Brain microvascular endothelial cell (primary cell): Measurements from ENCODE around the gene ALDH1A2.
A peak's percentile ranks its signal among the peaks of the same experiment; 100 is the strongest.
"Not testable (repeated sequence)": the region's sequence is repeated elsewhere in the genome, so short reads cannot be mapped to it uniquely, and the experiment has no call there.

ENCODE experiments used
- DNase-seq: peaks from one replicate; pipeline ENCODE4 v3.0.0-alpha.2; 2020
- H3K27ac ChIP-seq: fragments of 250-450 bp; sonication (Bioruptor Pico); 2 replicates; pipeline ENCODE4 v1.5.1; 2020; ENCODE audit warnings: mild to moderate bottlenecking, moderate library complexity
- H3K27me3 ChIP-seq: fragments of 250-450 bp; sonication (Bioruptor Pico); replicated peaks from 2 replicates; pipeline ENCODE4 v1.5.1; 2020; ENCODE audit warnings: mild to moderate bottlenecking
- H3K36me3 ChIP-seq: fragments of 250-450 bp; sonication (Bioruptor Pico); replicated peaks from 2 replicates; pipeline ENCODE4 v1.5.1; 2020; ENCODE audit warnings: mild to moderate bottlenecking
- H3K4me3 ChIP-seq: 2 replicates; pipeline ENCODE4 v1.5.1; 2011; ENCODE audit warnings: low read depth, mild to moderate bottlenecking, control low read depth, low read length, moderate library complexity
- in situ Hi-C: cut with HindIII; loops from 2 replicates; pipeline ENCODE4 v1.10.0; 2017; ENCODE audit warnings: low sequenced_read_pairs, low pct_ligation_motif_present
- TF ChIP-seq, protein P1 (sequence below): IDR thresholded peaks from 2 replicates; pipeline ENCODE4 v1.5.1; 2011; ENCODE audit warnings: low read depth, mild to moderate bottlenecking, moderate library complexity, low read length, control low read depth, inconsistent platforms; ENCODE audit errors: missing control alignments

Gene ALDH1A2

DNA sequence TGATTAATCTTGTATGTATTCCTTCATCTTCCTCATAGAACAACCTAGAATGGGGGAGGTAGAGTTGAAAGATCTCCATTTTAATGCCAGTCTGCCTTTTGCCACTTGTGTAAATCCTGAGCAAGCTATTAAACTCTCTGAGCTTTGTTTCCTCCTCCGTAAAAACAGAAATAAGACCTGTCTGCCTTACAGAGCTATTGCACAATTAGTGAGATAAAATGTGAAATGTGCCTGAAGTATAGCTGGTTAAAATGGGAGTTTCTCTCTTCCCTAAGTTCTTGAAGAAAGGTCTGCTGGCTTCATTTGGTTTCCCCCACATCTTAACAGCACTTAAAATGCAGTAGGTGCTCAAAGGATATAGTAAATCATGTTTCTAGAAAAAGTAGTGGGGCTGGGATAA lies 19.0 kb downstream of the ALDH1A2 start:
- H3K4me3 ChIP-seq = no peak overlapping the region
- no peaks in the 10 kb centered on the region for H3K27me3 ChIP-seq
- no peaks in the 10 kb centered on the region for H3K36me3 ChIP-seq
- no peak for DNase-seq
- in situ Hi-C loops = no loop called here
- TF ChIP-seq, protein P1, sequence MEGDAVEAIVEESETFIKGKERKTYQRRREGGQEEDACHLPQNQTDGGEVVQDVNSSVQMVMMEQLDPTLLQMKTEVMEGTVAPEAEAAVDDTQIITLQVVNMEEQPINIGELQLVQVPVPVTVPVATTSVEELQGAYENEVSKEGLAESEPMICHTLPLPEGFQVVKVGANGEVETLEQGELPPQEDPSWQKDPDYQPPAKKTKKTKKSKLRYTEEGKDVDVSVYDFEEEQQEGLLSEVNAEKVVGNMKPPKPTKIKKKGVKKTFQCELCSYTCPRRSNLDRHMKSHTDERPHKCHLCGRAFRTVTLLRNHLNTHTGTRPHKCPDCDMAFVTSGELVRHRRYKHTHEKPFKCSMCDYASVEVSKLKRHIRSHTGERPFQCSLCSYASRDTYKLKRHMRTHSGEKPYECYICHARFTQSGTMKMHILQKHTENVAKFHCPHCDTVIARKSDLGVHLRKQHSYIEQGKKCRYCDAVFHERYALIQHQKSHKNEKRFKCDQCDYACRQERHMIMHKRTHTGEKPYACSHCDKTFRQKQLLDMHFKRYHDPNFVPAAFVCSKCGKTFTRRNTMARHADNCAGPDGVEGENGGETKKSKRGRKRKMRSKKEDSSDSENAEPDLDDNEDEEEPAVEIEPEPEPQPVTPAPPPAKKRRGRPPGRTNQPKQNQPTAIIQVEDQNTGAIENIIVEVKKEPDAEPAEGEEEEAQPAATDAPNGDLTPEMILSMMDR = no peak
- no peak overlapping the region for H3K27ac ChIP-seq

DNA sequence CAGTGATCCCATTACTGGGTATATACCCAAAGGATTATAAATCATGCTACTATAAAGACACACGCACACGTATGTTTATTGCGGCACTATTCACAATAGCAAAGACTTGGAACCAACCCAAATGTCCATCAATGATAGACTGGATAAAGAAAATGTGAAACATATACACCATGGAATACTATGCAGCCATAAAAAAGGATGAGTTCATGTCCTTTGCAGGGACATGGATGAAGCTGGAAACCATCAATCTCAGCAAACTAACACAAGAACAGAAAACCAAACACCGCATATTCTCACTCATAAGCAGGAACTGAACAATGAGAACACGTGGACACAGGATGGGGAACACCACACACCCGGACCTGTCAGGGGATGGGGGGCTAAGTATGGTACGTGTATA lies 20.1 kb downstream of the ALDH1A2 start:
- DNase-seq, H3K27ac ChIP-seq, H3K36me3 ChIP-seq, H3K4me3 ChIP-seq, H3K27me3 ChIP-seq, in situ Hi-C loops: not testable (repeated sequence)

DNA sequence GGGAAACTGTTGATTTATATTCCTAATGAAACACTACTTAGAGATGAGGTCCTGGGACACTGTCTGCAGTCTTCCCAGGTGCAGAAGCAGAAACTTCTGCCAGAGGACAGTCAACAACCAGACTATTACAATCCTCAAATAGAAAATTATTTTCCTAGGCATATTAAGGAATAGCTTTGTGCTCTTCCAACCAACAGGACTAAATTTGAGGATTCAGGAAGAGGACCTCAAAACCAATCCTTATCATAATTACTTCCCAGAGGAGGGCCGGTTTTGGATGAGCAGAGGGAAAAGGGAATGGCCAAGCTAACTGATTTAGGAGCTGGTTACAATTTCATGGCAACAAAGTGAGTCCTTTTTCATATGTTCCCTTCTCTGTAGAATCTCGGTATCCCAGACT lies 21.0 kb downstream of the ALDH1A2 start:
- TF ChIP-seq, protein P1 = no peak
- DNase-seq = no peak
- in situ Hi-C loops = no loop called here
- Histone ChIP-seq H3K27ac (no peak overlapping the region), H3K4me3 (no peak overlapping the region), H3K36me3 (no peaks in the 10 kb centered on the region), H3K27me3 (no peaks in the 10 kb centered on the region)

DNA sequence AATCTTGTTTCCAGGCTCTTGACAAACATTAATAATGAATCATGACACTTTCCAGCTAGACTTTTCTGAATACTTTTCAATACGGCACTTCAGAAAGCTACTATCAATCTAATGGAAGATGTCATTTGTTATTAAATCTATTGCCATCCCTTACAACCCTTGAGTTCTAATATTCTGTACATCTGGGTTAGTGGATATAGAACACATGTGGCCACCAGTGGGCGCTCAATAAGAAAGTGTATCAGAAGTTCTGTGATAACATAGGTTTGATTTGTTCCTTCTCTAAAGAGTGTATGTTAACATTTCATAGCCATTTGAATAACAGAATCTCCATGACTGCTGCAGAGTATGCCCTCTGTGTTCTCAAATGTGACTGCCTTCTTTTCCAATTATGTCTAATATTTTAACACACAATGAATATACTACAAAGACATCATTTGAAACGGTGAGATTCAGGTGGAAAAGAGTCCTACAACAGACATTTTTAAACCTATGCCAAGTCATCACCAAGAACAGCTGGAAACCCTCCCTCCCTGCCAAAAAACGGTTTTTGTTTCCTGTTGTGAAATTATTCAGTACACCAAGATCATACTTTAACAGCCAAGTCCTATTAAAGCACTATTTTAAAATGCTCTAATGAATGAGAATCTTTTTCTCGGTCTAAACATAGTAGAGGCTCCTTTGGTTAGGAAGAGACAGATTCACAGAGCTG lies 22.2 kb downstream of the ALDH1A2 start:
- TF ChIP-seq, protein P1 = peak; percentile 70
- Histone ChIP-seq H3K27ac (no peak overlapping the region), H3K36me3 (no peaks in the 10 kb centered on the region), H3K27me3 (no peaks in the 10 kb centered on the region), H3K4me3 (no peak overlapping the region)
- in situ Hi-C loops = no loop called here
- peak; percentile 51 for DNase-seq

DNA sequence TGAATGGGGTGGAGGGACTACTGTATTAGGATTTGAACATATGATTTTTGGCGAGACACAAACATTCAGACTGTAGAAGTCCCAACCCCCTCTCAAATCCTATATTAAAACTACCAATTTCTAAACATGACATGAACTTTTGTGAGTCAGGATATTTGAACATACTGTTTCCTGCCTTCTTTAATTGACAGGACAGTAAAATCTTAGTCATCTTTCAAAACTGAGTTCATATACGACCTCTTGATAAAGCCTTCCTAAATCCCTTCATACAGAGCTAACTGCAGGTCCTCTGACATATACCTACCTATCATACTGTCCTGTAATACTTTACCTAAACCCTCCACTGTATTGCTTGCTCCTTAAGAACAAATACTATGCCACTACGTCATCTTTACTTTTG lies 23.5 kb downstream of the ALDH1A2 start:
- TF ChIP-seq, protein P1 = no peak
- no peak overlapping the region for H3K27ac ChIP-seq
- no peaks in the 10 kb centered on the region for H3K36me3 ChIP-seq
- no peak for DNase-seq
- in situ Hi-C loops = no loop called here
- H3K27me3 ChIP-seq = no peaks in the 10 kb centered on the region
- H3K4me3 ChIP-seq = no peak overlapping the region

DNA sequence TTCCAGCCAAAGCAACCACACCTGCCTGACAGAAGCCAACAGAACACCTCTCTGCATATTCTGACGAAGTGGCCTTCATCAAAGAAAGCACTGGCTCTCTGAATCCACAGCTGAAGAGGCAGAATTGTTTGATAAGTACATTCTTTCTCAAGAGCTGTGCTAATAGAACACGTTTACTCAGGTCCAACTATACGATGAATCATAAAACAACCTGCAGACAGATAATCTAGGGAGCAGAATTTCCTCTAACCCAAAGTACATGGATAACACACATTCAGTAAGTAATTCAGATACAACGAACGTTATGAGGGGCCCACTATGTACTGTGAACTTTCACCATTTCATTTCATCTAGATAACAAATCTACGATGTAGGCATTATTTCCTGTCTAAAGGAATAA lies 25.4 kb downstream of the ALDH1A2 start:
- TF ChIP-seq, protein P1 = no peak
- no peak for DNase-seq
- in situ Hi-C loops = no loop called here
- Histone ChIP-seq H3K27me3 (no peaks in the 10 kb centered on the region), H3K36me3 (no peaks in the 10 kb centered on the region), H3K27ac (no peak overlapping the region), H3K4me3 (no peak overlapping the region)
